GM12873 (cell line): ENCODE data around the gene STOX1.

Experiments
- CTCF ChIP-seq: IDR thresholded peaks from 2 replicates; pipeline ENCODE4 v1.5.1; 2012; ENCODE audit warnings: low read depth, mild to moderate bottlenecking, moderate library complexity, low read length, control low read depth; ENCODE audit not compliant: insufficient read depth; ENCODE audit errors: missing control alignments

Gene STOX1

GRCh38 chr10:68826764-68827591, at the start of gene STOX1:
Gene STOX1, plus strand, starts transcription at chr10:68827531. Its CDS starts 93 bp downstream, at chr10:68827624.
- no peak for TF ChIP-seq CTCF

- no peak for TF ChIP-seq CTCF
These were observed 45.4 kb upstream of the STOX1 start for GRCh38 chr10:68781613-68782574.

- TF ChIP-seq CTCF, result no peak
These were observed 42.9 kb upstream of the STOX1 start for GRCh38 chr10:68784476-68784875.

- TF ChIP-seq CTCF, result no peak
These were observed 39.5 kb upstream of the STOX1 start for GRCh38 chr10:68787813-68788212.

- TF ChIP-seq CTCF, result no peak
These were observed 36.9 kb upstream of the STOX1 start for GRCh38 chr10:68790476-68790875.

- TF ChIP-seq CTCF, result no peak
These were observed 35.2 kb upstream of the STOX1 start for GRCh38 chr10:68792115-68792514.

- no peak for TF ChIP-seq CTCF
These were observed 31.3 kb upstream of the STOX1 start for GRCh38 chr10:68795886-68796532.
